ENCODE measurements around the gene CDK11A.
"Not testable (repeated sequence)": the region's sequence is repeated elsewhere in the genome, so short reads cannot be mapped to it uniquely, and the experiment has no call there.

The CDK11A gene

DNA sequence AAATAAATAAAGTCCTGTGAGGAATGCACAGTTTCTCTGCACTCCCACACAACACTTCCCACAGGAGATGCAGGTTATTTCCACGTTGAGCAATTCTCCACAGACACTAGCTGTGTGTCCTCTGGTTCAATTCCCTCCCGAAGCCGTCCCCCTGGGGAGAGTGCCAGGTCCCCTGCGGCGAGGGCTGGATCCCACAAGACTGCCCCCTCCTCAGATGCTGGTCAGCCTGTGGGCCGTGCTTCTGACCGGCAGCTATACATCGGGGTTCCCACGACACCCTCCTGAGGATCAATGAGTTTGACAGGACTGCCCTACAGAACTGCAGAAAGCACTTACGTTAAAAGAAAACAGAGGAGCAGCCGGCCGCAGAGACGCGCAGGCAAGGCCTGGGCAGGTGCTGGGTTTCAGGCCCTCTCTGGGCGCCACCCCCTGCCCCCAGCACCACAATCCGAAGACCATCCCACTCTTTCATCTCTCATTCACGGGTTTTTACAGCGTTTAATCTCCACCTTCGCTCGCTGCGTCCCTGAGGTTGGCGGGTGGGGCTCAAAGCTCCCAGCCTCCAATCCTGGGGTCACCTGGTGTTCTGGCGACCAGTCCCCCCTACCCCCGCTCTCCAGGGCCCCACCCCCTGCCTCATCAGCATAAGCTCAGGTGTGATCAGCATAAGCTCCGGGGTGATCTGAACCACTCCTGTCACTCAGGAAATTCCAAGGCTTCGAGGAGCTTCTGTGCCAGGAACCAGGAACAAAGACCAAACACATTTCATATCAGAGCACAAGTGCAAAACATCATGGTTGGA, 40.9 kb downstream of the CDK11A start:
- DNase-seq = no peak

DNA sequence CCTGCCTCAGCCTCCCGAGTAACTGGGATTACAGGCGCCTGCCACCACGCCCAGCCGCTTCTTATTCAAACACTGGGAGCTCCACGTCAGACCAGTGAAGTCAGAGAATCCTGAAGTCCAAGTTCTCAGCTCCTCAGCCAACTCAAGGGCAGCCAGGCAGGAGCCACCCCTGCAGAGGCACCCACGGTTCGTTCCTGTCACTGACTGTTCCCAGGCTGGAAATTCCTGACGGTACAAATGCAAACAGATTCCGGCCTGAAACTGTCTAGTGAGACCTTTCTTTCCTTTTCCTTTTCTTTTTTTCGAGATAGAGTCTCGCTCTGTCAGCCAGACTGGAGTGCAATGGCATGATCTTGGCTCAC, 43.3 kb downstream of the CDK11A start:
- no peak for DNase-seq

DNA sequence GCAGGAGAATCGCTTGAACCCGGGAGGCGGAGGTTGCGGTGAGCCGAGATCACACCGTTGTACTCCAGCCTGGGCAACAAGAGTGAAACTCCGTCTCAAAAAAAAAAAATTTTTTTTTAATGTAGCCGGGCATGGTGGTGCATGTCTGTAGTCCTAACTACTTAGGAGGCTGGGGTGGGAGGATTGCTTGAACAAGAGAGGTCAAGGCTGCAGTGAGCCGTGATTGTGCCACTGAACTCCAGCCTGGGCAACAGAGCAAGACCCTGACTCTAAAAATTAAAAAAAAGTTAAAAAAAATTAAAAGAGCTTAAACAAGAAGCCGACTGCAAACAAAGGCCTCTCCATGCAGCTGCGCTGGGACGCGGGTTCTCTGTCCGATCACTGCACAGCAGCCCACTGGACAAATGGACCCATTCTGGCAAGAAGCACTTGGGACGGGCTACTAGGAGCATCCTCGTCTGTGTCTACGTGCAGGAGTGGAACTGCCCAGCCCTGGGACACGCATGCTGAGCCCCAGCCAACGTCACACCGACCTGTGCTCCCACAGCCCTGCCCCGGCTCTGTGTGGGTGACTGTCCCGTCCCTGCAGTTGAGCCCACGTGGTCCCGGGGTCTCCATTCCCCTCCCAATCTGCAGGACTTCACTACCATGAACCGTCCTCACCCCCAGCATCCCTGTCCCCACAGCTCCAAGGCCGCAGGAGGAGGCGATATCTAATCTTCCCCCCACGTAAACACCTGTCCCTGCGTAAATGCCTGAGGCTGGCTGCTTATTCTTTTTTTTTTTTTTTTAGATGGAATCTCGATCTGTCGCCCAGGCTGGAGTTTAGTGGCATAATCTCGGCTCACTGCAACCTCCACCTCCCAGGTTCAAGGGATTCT, 43.9 kb downstream of the CDK11A start:
- DNase-seq = no peak

DNA sequence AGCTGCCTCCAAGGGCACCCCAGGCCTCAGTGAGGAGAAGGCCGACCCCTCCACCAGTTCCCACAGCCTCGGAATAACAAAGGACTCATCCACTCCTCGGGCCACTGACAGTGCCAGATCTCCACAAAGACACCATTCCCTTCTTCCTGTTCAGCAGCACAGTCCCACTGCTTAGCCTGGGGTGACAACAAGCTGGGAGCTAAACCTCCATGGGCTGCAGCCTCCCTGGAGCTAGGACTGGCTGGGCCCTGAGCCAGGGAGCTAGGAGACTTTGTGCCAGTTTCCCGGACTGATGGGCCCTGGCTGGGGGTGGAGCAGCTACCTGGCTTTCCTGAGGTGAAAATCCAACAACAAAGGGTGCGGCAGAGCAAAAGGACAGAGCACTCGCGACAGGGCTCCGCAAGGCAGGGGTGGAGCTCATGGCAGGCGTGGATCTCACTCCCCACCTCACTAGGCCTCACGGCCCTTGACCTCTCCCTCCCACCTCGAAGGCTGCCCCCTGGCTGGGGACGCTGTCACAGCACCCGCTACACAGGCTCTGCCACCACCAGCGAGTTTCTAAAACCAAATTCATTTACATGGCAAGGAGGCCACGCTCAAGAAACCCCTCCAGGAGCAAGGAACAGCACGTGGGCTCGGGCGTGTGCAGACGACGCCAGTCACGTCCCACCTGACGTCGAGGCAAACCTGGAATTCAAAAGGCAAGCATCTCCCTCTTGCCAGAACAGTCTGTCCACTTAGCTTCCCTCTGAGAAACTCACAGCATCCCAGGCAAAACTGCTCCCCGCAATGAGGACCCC, 45.4 kb downstream of the CDK11A start:
- peak in 5 of 6 experiments; percentile 13 to 56 (median 37) for DNase-seq

DNA sequence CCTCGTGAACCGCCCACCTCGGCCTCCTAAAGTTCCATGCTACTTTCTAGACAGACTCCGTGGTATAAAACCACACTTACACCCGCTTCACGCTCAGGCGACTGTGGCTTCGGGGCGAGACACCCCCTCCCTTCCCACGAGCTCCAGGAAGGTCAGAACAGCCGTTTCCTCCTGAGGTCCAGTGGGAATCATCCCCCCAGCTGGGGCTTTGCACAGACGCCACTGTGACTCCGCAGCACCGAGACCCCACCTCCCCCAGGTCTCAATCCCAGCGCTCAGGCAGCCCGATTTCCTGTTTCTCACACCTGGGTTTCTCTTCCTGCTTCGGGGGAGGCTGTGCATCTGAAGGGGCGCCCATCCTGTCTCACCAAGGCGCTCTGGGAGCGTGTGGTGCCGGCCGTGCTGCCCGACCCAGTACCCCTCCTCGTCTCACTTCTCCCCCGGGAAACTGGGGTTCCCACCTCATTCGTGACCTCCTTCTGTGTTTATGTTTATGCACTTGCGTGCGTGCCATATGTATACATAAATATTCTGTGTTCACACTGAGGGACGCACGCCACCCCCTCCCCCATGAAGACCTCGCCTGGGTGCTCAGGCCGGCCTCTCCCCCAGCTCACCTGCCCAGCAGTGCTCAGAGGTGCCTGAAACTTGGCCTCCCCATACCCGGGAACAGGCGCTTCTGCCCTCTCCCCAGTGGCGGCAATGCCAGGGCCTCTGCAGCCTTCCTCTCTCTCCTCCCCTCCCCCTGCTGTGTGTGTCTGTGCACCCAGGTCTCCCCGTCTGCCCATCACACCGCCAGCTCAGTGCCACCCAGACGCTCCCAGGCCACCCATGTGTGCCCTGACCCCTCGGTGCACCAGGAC, 46.2 kb downstream of the CDK11A start:
- DNase-seq = peak; percentile 30 to 61 (median 37)

DNA sequence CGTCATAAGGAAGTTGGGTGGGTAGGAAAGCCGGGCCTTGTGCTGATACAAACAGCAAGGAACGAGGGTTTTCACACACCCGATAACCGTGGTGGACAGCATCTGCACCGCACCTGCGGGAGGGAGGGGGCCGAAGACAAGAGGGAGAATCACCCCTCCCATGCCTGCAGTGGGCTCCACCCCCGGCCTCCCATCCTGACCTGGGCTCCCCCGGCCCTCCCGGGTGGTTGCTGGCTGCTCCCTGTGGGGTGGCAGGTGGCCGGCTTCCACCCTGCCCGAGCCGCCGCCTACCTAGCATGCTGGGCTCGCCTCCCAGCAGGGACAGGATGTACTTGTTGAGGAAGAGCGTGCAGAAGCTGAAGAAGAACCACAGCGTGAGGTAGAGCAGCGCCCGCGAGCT, 48.1 kb downstream of the CDK11A start:
- not testable (repeated sequence) for DNase-seq

DNA sequence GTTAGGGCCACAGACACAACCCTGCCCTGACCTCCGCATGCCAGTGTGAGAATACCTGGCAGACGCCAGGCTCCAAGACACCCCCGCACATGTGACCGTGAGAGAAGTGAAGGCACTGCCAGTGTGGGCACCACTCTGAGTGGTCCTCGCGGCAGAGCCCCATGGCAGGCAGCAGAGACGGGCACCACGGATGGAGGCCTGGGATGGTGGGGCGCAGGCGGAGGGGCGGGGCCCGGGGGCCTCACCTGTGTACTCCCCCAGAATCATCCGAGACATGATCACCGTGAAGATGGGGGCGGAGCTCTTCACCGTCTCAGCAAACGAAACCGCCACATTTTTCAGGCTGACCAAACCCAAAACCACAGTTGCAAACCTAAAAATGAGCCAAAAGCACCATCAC, 48.9 kb downstream of the CDK11A start:
- DNase-seq = not testable (repeated sequence)

DNA sequence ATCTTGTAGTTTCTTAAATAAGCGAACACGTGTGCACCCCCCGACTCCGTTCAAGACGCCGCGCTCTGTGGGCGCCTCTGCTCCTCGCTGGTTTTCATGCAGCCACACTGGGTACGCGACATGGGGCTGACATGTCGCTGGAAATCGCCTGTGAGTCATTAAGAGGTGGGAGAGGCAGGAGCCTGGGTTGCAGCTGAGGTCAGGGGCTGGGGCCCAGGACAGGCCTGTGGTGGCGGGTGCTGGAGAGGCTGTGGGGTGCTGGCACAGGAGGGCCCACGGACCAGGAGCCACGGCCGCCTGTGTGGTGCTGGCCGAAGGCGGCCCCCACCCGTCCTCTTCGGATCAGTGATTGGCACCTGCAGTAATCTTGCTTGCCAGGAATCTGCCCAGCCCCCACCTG, 49.4 kb downstream of the CDK11A start:
- DNase-seq = not testable (repeated sequence)

DNA sequence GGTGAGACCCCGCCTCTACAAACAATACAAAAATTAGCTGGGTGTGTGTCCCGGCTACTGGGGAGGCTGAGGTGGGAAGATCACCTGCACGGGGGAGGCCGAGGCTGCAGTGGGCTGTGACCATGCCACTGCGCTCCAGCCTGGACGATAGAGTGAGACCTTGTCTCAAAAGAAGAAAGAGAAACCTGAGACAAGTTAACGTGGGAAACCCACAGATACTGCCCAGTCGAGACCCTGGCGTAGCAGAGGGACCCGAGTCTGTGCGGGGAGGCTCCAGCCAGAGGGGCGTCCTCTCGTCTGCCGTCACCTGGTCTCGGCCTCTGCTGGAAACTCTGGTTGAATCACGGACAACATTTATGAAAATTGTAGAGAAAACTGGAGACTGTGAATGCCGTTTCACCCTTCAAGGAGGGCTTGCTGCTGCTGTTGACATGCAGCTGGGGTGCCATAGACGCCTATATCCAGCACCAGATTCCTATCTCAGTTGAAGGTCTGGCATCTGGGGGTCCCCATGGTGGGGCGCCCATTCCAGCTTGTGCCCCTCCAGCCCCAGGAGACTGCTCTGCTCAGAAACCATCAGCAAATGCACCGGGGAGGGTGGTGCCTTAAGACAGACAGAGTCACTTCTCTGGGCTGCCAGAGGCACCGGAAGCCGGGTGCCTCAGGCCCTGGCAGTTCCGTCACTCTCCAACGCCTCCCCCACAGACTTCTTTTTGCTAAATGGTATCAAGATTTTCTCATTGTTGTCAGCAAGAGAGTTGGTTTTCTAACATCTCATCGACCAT, 51.8 kb downstream of the CDK11A start:
- no peak for DNase-seq

DNA sequence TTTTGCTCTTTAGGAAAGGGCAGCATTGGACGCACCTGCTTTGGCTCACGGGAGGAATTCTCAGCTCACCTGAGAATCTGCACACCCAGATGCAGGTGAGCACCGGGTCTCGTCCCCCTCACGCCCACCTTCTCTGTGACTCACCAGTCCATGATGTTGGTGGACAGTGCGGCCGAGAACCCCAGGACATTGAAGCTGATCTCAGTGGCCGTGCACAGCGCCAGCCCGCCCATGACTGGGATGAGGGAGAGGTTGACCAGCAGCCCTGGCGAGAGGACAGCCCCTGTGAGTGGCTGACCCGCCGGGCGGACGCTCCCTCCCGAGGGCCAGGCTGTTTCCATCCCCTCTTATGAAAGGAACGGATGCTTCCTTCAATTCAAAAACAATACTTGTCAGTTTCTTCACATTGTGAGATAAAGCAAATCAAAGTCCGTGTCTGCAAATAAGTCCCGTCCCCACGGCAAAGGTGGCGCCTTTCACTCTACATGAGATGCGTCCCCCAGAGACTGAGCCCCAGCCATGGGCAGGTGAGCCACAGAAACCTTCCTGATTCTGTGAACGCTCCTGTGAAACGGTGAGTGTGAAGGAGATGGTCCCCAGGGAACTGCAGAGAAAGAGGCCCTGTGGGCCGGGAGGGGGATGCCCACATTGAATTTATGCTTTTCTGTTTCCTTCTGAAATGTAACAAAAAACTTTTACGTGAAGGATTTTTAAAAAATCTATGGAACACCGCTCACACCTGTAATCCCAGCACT, 52.6 kb downstream of the CDK11A start:
- DNase-seq = no peak

DNA sequence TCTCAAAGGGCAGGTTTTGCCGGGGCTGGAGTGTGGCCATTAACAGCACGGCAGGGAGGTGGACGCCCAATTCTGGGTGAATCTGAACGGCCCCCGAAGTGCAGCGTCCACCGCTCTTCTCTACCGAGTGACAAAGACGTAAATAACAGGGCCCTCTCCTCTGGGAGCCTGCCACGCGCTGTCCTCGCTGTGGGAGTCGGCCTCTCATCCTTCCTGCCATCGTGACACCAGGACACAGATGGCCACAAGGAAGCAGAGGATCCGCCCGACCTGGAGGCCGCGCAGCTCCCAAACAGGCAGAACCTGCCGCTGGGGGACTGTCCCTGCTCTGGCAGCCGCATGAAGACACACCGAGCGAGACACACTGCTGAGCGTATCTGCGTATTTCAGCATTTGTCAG, 53.3 kb downstream of the CDK11A start:
- DNase-seq = no peak

DNA sequence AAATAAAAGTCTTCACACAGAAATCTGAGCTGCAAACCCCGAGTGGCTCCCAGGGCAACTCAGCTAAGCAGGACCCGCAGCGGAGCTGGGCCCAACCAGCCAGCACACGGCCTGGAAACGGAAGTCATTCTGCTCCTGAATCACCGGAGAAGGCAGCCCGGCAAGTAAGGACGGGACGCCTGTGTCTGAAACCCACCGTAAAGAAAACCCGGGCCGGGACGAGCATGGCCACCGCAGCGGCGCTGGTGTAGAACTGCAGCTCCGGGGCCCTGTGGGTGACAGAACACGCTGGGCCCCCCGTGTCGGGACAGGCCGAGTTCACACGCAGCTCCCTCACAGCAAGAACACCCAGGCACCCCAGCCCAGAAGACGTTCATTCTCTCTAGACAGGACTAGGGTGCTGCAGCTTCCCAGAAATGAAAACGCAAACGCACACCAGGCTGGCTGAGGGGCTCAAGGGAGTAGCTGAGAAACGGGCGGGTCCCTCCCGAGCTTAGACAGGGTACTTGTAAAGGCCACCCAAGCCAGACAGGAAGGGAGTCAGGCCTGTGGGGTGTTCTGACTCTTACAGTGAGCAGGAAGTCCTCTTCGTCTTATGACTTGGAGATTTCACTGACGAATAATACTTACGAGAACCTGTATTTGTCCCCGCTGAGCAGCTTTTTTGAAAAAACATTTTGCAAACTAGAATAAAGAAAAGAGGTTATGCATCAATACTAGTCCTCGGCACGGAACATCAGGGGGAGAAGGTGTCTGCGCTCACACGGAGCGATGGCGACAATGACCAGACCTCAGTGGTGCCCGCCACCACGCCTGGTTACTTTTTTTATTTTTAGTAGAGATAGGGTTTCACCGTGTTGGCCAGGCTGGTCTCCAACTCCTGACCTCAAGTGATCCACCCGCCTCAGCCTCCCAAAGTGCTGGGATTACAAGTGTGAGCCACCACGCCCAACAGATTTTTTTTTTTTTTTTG, 54.4 kb downstream of the CDK11A start:
- DNase-seq = no peak

DNA sequence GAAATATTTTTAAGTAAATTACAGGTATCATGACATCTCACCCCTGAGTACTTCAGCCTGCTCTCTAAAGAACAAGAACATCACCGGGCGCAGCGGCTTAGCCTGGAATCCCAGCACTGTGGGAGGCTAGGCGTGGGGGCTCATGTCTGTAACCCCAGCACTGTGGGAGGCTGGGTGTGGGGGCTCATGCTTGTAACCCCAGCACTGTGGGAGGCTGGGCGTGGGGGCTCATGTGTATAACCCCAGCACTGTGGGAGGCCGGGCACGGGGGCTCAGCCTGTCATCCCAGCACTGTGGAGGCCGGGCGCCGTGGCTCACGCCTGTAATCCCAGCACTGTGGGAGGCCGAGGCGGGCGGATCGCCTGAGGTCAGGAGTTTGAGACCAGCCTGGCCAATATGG, 57.6 kb downstream of the CDK11A start:
- DNase-seq = no peak

DNA sequence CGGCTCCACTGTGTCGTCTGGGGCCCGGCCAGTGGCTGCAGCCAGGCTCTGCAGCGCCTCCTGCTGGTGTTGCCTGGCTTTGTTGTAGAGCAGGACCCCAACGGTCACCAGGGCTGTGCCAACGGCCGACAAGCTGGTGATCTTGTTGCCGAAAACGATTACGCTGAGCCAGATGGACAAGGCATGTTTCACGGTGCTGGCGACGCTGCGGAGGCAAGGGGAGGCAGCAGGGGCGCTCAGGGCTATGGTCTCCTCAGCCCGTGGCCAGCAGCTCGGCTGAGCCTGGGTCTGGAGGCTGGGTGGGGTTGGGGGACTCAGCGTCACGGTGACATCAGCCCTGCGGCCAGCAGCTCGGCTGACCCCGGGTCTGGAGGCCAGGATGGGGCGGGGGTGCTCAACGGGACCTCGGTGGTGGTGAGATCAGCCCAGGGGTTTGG, 58.3 kb downstream of the CDK11A start:
- peak in 2 of 6 experiments; percentile 10 to 19 for DNase-seq

DNA sequence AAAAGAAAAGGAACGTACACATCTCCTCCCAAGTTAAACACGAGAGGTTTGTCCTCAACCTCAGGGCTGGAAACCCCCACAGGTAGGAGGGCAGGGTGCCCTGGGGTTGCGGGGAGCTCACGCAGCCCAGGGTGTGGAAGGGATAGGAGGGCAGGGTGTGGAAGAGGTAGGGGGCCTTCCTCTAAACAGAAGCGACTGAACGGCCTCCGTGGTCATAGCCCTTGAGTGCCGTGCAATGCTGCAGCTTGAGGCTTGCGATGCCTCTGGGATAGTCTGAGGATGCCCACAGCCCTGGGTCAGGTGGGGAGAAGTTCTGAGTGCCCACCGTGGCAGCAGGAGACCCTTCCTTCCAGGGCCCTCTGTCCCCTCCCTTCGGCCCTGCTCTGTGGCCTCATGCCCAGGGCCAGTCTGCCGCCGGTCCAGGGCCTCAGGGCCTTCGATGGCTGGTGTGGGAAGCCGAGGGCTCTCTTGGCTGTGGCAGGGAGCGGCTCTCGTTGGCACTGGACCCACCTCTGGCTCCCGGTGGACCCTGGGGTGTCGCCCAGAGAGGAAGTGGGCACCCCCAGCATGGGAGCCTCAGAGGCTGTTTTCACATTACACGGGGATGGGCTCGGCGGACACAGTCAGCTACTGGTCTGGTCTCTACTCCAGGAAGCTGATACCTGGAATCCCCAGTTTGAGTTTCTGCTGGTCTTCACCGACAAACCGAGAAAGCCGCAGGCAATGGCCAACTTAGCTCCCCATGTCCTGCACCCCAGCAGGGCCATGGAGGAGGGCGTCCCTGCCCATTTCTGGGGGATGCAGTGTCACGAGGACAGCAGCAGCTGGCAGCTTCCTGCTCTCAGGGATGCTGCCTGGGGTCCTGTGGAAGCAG, 59.0 kb downstream of the CDK11A start:
- DNase-seq = no peak

DNA sequence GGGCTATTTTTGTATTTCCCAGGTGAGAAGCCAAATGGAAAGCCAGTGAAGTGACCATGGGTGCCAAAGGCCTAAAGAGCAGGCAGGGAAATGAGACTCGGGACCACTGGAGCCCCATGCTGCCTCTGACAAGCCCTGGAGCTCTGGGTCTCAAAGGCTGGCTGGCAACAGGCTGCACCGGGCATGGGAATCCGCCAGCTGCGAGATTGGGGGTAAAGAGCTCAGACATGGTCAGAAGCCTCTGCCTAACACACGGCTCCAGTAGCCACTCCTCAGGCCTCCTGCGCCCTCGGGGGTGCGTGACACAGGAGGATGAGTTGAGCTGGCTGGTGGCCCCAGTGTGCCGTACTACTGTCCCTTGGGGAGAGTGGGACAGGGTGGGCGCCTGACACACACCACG, 59.8 kb downstream of the CDK11A start:
- DNase-seq = not testable (repeated sequence)

DNA sequence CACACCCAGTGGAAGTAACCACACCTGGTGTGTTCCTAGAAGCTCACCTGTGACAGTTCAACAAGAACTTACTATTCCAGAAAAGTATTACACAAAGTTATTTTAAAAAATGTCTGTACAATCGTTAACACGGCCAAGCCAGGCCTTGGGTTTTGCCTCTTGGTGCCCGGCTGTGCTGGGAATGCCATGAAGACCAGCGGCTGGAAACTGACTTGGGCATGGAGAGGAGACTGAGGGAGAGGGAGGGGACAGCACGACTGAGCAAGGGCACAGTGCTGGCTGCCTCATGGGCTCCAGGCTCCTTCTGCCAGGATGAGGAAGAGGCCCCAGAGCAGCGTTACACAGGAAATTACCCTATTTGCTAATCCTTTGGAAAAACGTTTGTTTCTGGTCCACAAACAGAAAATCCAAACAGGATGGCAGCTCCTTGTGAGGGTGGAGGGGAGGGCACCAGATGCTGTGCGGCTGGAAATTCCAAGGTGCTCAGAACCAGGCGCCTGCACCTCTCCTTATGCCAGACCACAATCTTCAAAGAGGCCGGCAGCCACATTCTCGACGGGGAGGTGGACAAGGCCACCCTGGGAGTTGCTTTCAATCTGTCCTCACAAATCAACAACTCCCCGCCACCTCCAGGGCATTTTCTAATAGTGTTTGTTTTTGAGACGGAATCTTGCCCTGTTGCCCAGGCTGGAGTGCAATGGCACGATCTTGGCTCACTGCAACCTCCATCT, 61.2 kb downstream of the CDK11A start:
- DNase-seq = not testable (repeated sequence)

Measured in stimulated activated naive CD4-positive, alpha-beta T cell (primary cell).